HCT116 (cell line): ENCODE results near the gene KLHL11.

Experiments
- EZH2 ChIP-seq: fragments of 200-600 bp; sonication (generic); IDR thresholded peaks from 2 replicates; pipeline ENCODE4 v1.6.1; 2017; ENCODE audit warnings: antibody characterized with exemption, mixed run types
- POLR2A ChIP-seq: IDR thresholded peaks from 2 replicates; pipeline ENCODE4 v1.7.0; 2011; ENCODE audit warnings: borderline replicate concordance; ENCODE audit not compliant: insufficient read depth, insufficient read length; ENCODE audit errors: extremely low read depth

DNA sequence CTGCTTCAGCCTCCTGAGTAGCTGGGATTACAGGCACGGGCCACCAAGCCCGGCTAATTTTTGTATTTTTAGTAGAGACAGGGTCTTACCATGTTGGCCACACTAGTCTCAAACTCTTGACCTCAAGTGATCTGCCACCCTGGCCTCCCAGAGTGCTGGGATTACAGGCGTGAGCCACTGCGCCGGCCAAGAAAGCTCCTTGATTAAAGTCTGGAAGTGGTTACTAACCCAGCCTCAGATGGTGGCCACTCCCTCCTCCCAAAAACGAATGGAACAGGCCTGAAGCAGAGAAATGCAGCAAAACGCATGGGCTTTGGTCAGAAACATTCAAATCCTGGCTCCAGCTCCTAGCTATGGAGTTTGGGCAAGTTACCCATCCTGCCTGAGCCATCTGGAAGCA, 41.1 kb downstream of the KLHL11 start:
- TF ChIP-seq EZH2 = no peak
- no peak for TF ChIP-seq POLR2A
